K562 (cell line): Measurements from ENCODE around the gene STX1A.

ENCODE experiments used
- CBX2 ChIP-seq: fragments of 200-600 bp; sonication (generic); IDR thresholded peaks from one replicate; pipeline ENCODE4 v1.6.1; 2012; ENCODE audit warnings: mild to moderate bottlenecking, low read length, inconsistent platforms; ENCODE audit not compliant: insufficient read depth, poor library complexity, severe bottlenecking
- EP300 ChIP-seq: IDR thresholded peaks from 2 replicates; pipeline ENCODE4 v1.6.1; 2012; ENCODE audit warnings: low read length, improper control_type of control experiment
- HMBOX1 ChIP-seq: sonication (generic); IDR thresholded peaks from 2 replicates; pipeline ENCODE4 v1.6.1; 2016
- MAX ChIP-seq: sonication (generic); formaldehyde crosslinking; IDR thresholded peaks from 2 replicates; pipeline ENCODE4 v1.9.0; 2022; ENCODE audit warnings: mild to moderate bottlenecking, missing genetic modification reagents
- PHF21A ChIP-seq: fragments of 450-650 bp; IDR thresholded peaks from 2 replicates; pipeline ENCODE4 v1.6.1; 2017; ENCODE audit warnings: low read depth, borderline replicate concordance
- PKNOX1 ChIP-seq: fragments of 450-650 bp; IDR thresholded peaks from 2 replicates; pipeline ENCODE4 v1.6.1; 2016
- POLR2G ChIP-seq: fragments of 200-400 bp; formaldehyde crosslinking; IDR thresholded peaks from 2 replicates; pipeline ENCODE4 v1.6.1; 2017; ENCODE audit warnings: low read depth, mild to moderate bottlenecking, antibody characterized with exemption, low read length, moderate library complexity
- TEAD1 ChIP-seq, 2 experiments: fragments of 450-650 bp in 1 of 2; sonication (generic) in 1 of 2; formaldehyde crosslinking; IDR thresholded peaks; 2 replicates each; pipeline versions ENCODE4 v1.4.0 to v1.8.0; 2020 to 2022; ENCODE audit warnings: mild to moderate bottlenecking in 2 of 2, missing genetic modification reagents in 1 of 2
- ZNF274 ChIP-seq: IDR thresholded peaks from 2 replicates; pipeline ENCODE4 v1.6.1; 2011; ENCODE audit warnings: low read depth, mild to moderate bottlenecking, low read length, moderate library complexity, borderline replicate concordance
- ZNF324 ChIP-seq: fragments of 250-450 bp; sonication (Bioruptor Pico); IDR thresholded peaks from 2 replicates; pipeline ENCODE4 v1.4.0; 2020; ENCODE audit warnings: mild to moderate bottlenecking

GRCh38 chr7:73690646-73691045, 28.8 kb downstream of the STX1A start:
- TF ChIP-seq ZNF274 (no peak), MAX (CRISPR knock-in tag) (no peak), POLR2G (no peak), TEAD1 (CRISPR knock-in tag; IDR thresholded peaks at IDR 0.05) (no peak), HMBOX1 (no peak), CBX2 (no peak), PHF21A (no peak), EP300 (no peak), PKNOX1 (no peak), ZNF324 (CRISPR knock-in tag) (no peak)
